Gastroesophageal sphincter (tissue), 4 donors: Measurements from ENCODE around the gene CHST11. TPM values are rescaled to one million over a fixed set of nuclear protein-coding genes. Genes with fewer than 3 reads are reported as not detected.

ENCODE experiments used
- ATAC-seq: fragments of 150-250 bp; one replicate; pipeline ENCODE4 v1.9.1; 2016; ENCODE audit warnings: mild to moderate bottlenecking, moderate library complexity
- H3K27ac ChIP-seq, 4 donors: fragments of 200-600 bp; sonication (generic) in 3 of 4; 1 replicate in 3 of 4; 2 replicates in 1 of 4; pipeline ENCODE4 v1.5.1; 2016 to 2019
- H3K27me3 ChIP-seq: fragments of 200-600 bp; sonication (generic); one replicate; pipeline ENCODE4 v1.5.1; 2019
- H3K36me3 ChIP-seq, 2 donors: fragments of 200-600 bp; sonication (generic); one replicate each; pipeline ENCODE4 v1.5.1; 2019; ENCODE audit warnings: control low read depth in 1 of 2
- H3K4me1 ChIP-seq, 3 donors: fragments of 200-600 bp; sonication (generic); 1 replicate in 2 of 3; 2 replicates in 1 of 3; pipeline ENCODE4 v1.5.1; 2016 to 2019; ENCODE audit warnings: control low read depth in 2 of 3
- H3K4me3 ChIP-seq, 2 donors: fragments of 200-600 bp; sonication (generic); one replicate each; pipeline ENCODE4 v1.5.1; 2019; ENCODE audit warnings: mild to moderate bottlenecking in 1 of 2, moderate library complexity in 1 of 2
- H3K9me3 ChIP-seq, 3 donors: fragments of 200-600 bp; sonication (generic); one replicate each; pipeline ENCODE4 v1.5.1; 2017 to 2019; ENCODE audit warnings: control low read depth in 2 of 3
- CTCF ChIP-seq, 4 experiments: fragments of 200-600 bp in 2 of 4; fragments of 450-650 bp in 2 of 4; sonication (generic) in 1 of 4; IDR thresholded peaks; one replicate each; pipeline ENCODE4 v1.5.1; 2017 to 2019; ENCODE audit warnings: antibody characterized with exemption in 4 of 4, mild to moderate bottlenecking in 2 of 4, moderate library complexity in 2 of 4
- EP300 ChIP-seq: sonication (generic); formaldehyde crosslinking; IDR thresholded peaks from one replicate; pipeline ENCODE4 v1.6.1; 2017; ENCODE audit warnings: antibody characterized with exemption, mild to moderate bottlenecking
- POLR2A ChIP-seq, 2 donors: fragments of 450-650 bp; IDR thresholded peaks; one replicate each; pipeline ENCODE4 v1.6.1; 2017; ENCODE audit warnings: antibody characterized with exemption in 2 of 2, mild to moderate bottlenecking in 2 of 2, moderate library complexity in 1 of 2
- POLR2AphosphoS5 ChIP-seq: sonication (generic); formaldehyde crosslinking; IDR thresholded peaks from one replicate; pipeline ENCODE4 v1.6.1; 2017; ENCODE audit warnings: antibody characterized with exemption
- WGBS, 2 donors: methylation state at CpG; one replicate each; pipeline ENCODE4 v1.1.5; 2018; ENCODE audit warnings: low coverage in 1 of 2; 5-methylcytosine and 5-hydroxymethylcytosine counted together
- total RNA-seq, 4 donors: library from RNA; depleted of rRNA; stranded (reverse); fragments of >200 nt; gene quantifications; one replicate each; pipeline ENCODE4 v1.1.0, GENCODE V29; 2016

The CHST11 gene
- total RNA-seq, 4 donors from 2014 or later = 4.3 to 15.6 (median 11.0) TPM

- ATAC-seq = no peak
- Histone ChIP-seq H3K27me3 (no peaks in the 10 kb centered on the region), H3K36me3 (no peaks in the 10 kb centered on the region), H3K4me1 (no peaks in the 10 kb centered on the region), H3K27ac (no peak overlapping the region), H3K4me3 (no peak overlapping the region), H3K9me3 (no peaks in the 10 kb centered on the region)
- TF ChIP-seq CTCF (IDR thresholded peaks at IDR 0.05) = no peak
- TF ChIP-seq POLR2AphosphoS5 = no peak
- TF ChIP-seq EP300 = no peak
- no peak for TF ChIP-seq POLR2A (IDR thresholded peaks at IDR 0.05)
- 88 to 100% methylated on average over 7 of the region's 7 CpGs for WGBS, 2 donors
Observed at GRCh38 chr12:104652910-104653309, 196.2 kb downstream of the CHST11 start.

GRCh38 chr12:104653730-104654664, 197.2 kb downstream of the CHST11 start:
- Histone ChIP-seq H3K4me3 (no peak overlapping the region), H3K36me3 (no peaks in the 10 kb centered on the region), H3K9me3 (no peaks in the 10 kb centered on the region), H3K27ac (no peak overlapping the region), H3K27me3 (no peaks in the 10 kb centered on the region), H3K4me1 (no peaks in the 10 kb centered on the region)
- TF ChIP-seq CTCF (IDR thresholded peaks at IDR 0.05) = no peak
- no peak for TF ChIP-seq EP300
- no peak for TF ChIP-seq POLR2A (IDR thresholded peaks at IDR 0.05)
- TF ChIP-seq POLR2AphosphoS5 = no peak
- WGBS, 2 donors = 77 to 84% methylated on average over 3 to 9 of the region's 12 CpGs
- ATAC-seq = no peak

- Histone ChIP-seq H3K4me3 (no peak overlapping the region), H3K9me3 (no peaks in the 10 kb centered on the region), H3K4me1 (no peaks in the 10 kb centered on the region), H3K36me3 (no peaks in the 10 kb centered on the region), H3K27me3 (no peaks in the 10 kb centered on the region), H3K27ac (no peak overlapping the region)
- no peak for ATAC-seq
- 87% methylated on average over 9 of the region's 16 CpGs for WGBS, 2 donors
- TF ChIP-seq CTCF (IDR thresholded peaks at IDR 0.05) (no peak), POLR2AphosphoS5 (no peak), EP300 (no peak), POLR2A (IDR thresholded peaks at IDR 0.05) (no peak)
Observed at GRCh38 chr12:104654665-104655609, 198.2 kb downstream of the CHST11 start.

- Histone ChIP-seq H3K4me1 (no peaks in the 10 kb centered on the region), H3K36me3 (no peaks in the 10 kb centered on the region), H3K27me3 (no peaks in the 10 kb centered on the region), H3K4me3 (no peak overlapping the region), H3K27ac (no peak overlapping the region), H3K9me3 (no peaks in the 10 kb centered on the region)
- no peak for TF ChIP-seq POLR2A (IDR thresholded peaks at IDR 0.05)
- no peak for TF ChIP-seq CTCF (IDR thresholded peaks at IDR 0.05)
- WGBS, 2 donors = 87 to 100% methylated on average over 2 to 6 of the region's 10 CpGs
- no peak for ATAC-seq
Observed at GRCh38 chr12:104656383-104656782, 199.6 kb downstream of the CHST11 start.
